Measurements from ENCODE around the gene SLC26A8. TPM values are rescaled to one million over a fixed set of nuclear protein-coding genes. Genes with fewer than 3 reads are reported as not detected.
A peak's percentile ranks its signal among the peaks of the same experiment; 100 is the strongest.

SLC26A8 gene
- total and polyA plus RNA-seq, 2 of the 13 experiments (the other 11 are each of a cell fraction or from before 2014, with no cell fraction given), result 0.46 TPM; not detected in 1

DNA sequence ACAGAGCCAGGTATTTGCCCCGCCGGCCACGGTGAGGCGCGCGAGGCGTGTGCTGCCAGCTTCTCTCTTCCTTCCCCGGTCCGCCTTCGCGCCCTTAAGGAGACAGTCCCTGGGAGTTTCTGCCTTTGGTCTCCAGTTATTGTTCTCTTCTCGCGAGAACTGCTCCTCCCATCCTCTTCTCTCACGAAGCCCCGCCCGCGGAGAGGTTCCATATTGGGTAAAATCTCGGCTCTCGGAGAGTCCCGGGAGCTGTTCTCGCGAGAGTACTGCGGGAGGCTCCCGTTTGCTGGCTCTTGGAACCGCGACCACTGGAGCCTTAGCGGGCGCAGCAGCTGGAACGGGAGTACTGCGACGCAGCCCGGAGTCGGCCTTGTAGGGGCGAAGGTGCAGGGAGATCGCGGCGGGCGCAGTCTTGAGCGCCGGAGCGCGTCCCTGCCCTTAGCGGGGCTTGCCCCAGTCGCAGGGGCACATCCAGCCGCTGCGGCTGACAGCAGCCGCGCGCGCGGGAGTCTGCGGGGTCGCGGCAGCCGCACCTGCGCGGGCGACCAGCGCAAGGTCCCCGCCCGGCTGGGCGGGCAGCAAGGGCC, 3.2 kb upstream of the SLC26A8 start, which contains the start of gene MAPK14 (continued):
- TF ChIP-seq, protein P1, sequence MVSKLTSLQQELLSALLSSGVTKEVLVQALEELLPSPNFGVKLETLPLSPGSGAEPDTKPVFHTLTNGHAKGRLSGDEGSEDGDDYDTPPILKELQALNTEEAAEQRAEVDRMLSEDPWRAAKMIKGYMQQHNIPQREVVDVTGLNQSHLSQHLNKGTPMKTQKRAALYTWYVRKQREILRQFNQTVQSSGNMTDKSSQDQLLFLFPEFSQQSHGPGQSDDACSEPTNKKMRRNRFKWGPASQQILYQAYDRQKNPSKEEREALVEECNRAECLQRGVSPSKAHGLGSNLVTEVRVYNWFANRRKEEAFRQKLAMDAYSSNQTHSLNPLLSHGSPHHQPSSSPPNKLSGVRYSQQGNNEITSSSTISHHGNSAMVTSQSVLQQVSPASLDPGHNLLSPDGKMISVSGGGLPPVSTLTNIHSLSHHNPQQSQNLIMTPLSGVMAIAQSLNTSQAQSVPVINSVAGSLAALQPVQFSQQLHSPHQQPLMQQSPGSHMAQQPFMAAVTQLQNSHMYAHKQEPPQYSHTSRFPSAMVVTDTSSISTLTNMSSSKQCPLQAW (CRISPR knock-in tag; IDR thresholded peaks at IDR 0.05), result peak; percentile 96; the same call in 1 of the 2 replicates
- no peak for TF ChIP-seq NFIC (IDR thresholded peaks at IDR 0.05; ENCODE audit: low read length)
- 0 out of 2 replicates have a peak, but pooled peaks have one; percentile 66 for TF ChIP-seq ARNTL (CRISPR knock-in tag; IDR thresholded peaks at IDR 0.05)
- TF ChIP-seq ZNF883 (CRISPR knock-in tag; IDR thresholded peaks at IDR 0.05; ENCODE audit: not compliant biosample characterization), result peak; percentile 54
- TF ChIP-seq, protein P2, sequence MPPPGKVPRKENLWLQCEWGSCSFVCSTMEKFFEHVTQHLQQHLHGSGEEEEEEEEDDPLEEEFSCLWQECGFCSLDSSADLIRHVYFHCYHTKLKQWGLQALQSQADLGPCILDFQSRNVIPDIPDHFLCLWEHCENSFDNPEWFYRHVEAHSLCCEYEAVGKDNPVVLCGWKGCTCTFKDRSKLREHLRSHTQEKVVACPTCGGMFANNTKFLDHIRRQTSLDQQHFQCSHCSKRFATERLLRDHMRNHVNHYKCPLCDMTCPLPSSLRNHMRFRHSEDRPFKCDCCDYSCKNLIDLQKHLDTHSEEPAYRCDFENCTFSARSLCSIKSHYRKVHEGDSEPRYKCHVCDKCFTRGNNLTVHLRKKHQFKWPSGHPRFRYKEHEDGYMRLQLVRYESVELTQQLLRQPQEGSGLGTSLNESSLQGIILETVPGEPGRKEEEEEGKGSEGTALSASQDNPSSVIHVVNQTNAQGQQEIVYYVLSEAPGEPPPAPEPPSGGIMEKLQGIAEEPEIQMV (CRISPR knock-in tag; IDR thresholded peaks at IDR 0.05; ENCODE audit: low read depth), result peak; percentile 96
- TF ChIP-seq SIN3B (IDR thresholded peaks at IDR 0.05; ENCODE audit: low read length), result peak; percentile 64; the same call in 1 of the 2 replicates
- peak; percentile 27; the same call in 1 of the 2 replicates for TF ChIP-seq ZNF136 (CRISPR knock-in tag; IDR thresholded peaks at IDR 0.05; ENCODE audit: low read depth)
- no peak for TF ChIP-seq ATRX (CRISPR knock-in tag; IDR thresholded peaks at IDR 0.05; ENCODE audit: borderline replicate concordance)
- peak; percentile 65; the same call in 1 of the 2 replicates for TF ChIP-seq ZNF337 (CRISPR knock-in tag; IDR thresholded peaks at IDR 0.05; ENCODE audit: borderline replicate concordance, low read depth)
- TF ChIP-seq, protein P3, sequence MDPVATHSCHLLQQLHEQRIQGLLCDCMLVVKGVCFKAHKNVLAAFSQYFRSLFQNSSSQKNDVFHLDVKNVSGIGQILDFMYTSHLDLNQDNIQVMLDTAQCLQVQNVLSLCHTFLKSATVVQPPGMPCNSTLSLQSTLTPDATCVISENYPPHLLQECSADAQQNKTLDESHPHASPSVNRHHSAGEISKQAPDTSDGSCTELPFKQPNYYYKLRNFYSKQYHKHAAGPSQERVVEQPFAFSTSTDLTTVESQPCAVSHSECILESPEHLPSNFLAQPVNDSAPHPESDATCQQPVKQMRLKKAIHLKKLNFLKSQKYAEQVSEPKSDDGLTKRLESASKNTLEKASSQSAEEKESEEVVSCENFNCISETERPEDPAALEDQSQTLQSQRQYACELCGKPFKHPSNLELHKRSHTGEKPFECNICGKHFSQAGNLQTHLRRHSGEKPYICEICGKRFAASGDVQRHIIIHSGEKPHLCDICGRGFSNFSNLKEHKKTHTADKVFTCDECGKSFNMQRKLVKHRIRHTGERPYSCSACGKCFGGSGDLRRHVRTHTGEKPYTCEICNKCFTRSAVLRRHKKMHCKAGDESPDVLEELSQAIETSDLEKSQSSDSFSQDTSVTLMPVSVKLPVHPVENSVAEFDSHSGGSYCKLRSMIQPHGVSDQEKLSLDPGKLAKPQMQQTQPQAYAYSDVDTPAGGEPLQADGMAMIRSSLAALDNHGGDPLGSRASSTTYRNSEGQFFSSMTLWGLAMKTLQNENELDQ (CRISPR knock-in tag; IDR thresholded peaks at IDR 0.05; ENCODE audit: borderline replicate concordance), result no peak
- TF ChIP-seq, protein P4, sequence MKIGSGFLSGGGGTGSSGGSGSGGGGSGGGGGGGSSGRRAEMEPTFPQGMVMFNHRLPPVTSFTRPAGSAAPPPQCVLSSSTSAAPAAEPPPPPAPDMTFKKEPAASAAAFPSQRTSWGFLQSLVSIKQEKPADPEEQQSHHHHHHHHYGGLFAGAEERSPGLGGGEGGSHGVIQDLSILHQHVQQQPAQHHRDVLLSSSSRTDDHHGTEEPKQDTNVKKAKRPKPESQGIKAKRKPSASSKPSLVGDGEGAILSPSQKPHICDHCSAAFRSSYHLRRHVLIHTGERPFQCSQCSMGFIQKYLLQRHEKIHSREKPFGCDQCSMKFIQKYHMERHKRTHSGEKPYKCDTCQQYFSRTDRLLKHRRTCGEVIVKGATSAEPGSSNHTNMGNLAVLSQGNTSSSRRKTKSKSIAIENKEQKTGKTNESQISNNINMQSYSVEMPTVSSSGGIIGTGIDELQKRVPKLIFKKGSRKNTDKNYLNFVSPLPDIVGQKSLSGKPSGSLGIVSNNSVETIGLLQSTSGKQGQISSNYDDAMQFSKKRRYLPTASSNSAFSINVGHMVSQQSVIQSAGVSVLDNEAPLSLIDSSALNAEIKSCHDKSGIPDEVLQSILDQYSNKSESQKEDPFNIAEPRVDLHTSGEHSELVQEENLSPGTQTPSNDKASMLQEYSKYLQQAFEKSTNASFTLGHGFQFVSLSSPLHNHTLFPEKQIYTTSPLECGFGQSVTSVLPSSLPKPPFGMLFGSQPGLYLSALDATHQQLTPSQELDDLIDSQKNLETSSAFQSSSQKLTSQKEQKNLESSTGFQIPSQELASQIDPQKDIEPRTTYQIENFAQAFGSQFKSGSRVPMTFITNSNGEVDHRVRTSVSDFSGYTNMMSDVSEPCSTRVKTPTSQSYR (CRISPR knock-in tag; IDR thresholded peaks at IDR 0.05; ENCODE audit: borderline replicate concordance), result no peak; the same call in 1 of the 2 replicates
- no peak for TF ChIP-seq ZNF10 (CRISPR knock-in tag; IDR thresholded peaks at IDR 0.05; ENCODE audit: borderline replicate concordance, low read depth)
- TF ChIP-seq ZNF431 (CRISPR knock-in tag; IDR thresholded peaks at IDR 0.05; ENCODE audit: borderline replicate concordance, low read depth), result no peak; the same call in 1 of the 2 replicates
- TF ChIP-seq NCOA5 (CRISPR knock-in tag; IDR thresholded peaks at IDR 0.05), result no peak
- peak; percentile 88 for TF ChIP-seq ELF3 (CRISPR knock-in tag; IDR thresholded peaks at IDR 0.05)
- TF ChIP-seq, protein P5, sequence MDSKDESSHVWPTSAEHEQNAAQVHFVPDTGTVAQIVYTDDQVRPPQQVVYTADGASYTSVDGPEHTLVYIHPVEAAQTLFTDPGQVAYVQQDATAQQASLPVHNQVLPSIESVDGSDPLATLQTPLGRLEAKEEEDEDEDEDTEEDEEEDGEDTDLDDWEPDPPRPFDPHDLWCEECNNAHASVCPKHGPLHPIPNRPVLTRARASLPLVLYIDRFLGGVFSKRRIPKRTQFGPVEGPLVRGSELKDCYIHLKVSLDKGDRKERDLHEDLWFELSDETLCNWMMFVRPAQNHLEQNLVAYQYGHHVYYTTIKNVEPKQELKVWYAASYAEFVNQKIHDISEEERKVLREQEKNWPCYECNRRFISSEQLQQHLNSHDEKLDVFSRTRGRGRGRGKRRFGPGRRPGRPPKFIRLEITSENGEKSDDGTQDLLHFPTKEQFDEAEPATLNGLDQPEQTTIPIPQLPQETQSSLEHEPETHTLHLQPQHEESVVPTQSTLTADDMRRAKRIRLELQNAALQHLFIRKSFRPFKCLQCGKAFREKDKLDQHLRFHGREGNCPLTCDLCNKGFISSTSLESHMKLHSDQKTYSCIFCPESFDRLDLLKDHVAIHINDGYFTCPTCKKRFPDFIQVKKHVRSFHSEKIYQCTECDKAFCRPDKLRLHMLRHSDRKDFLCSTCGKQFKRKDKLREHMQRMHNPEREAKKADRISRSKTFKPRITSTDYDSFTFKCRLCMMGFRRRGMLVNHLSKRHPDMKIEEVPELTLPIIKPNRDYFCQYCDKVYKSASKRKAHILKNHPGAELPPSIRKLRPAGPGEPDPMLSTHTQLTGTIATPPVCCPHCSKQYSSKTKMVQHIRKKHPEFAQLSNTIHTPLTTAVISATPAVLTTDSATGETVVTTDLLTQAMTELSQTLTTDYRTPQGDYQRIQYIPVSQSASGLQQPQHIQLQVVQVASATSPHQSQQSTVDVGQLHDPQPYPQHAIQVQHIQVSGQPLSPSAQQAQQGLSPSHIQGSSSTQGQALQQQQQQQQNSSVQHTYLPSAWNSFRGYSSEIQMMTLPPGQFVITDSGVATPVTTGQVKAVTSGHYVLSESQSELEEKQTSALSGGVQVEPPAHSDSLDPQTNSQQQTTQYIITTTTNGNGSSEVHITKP (CRISPR knock-in tag; IDR thresholded peaks at IDR 0.05; ENCODE audit: low read depth), result peak; percentile 65; the same call in 1 of the 2 replicates
